Ectodermal cell (in vitro differentiated cells): ENCODE results near the gene ZNF366.

Experiments
- H3K27ac ChIP-seq: 2 replicates; pipeline ENCODE4 v1.7.0; 2013; ENCODE audit warnings: mild to moderate bottlenecking, low read depth, low read length; ENCODE audit not compliant: insufficient read depth, poor library complexity, severe bottlenecking
- H3K27me3 ChIP-seq: 2 replicates; pipeline ENCODE4 v1.7.0; 2013; ENCODE audit warnings: mild to moderate bottlenecking, low read length; ENCODE audit not compliant: insufficient read depth, control insufficient read depth, poor library complexity, severe bottlenecking
- H3K36me3 ChIP-seq: one replicate; pipeline ENCODE4 v1.7.0; 2013; ENCODE audit warnings: low read length; ENCODE audit not compliant: control insufficient read depth, insufficient read depth
- H3K4me1 ChIP-seq: one replicate; pipeline ENCODE4 v1.7.0; 2013; ENCODE audit warnings: low read length; ENCODE audit not compliant: control insufficient read depth, insufficient read depth
- H3K4me3 ChIP-seq: 2 replicates; pipeline ENCODE4 v1.7.0; 2013; ENCODE audit warnings: low read depth, low read length, control low read depth; ENCODE audit not compliant: insufficient read depth
- H3K9me3 ChIP-seq: 2 replicates; pipeline ENCODE4 v1.7.0; 2013; ENCODE audit warnings: mild to moderate bottlenecking, low read length, moderate library complexity; ENCODE audit not compliant: control insufficient read depth
- WGBS, 2 experiments: methylation state at CpG; one replicate each; pipeline ENCODE4 v1.1.7; 2013; ENCODE audit warnings: missing lambda C conversion rate in 2 of 2; 5-methylcytosine and 5-hydroxymethylcytosine counted together

ZNF366 gene

GRCh38 chr5:72447751-72448150, 59.5 kb downstream of the ZNF366 start:
- peaks cover 11% of the 10 kb centered on the region for H3K4me1 ChIP-seq
- no peaks in the 10 kb centered on the region for H3K9me3 ChIP-seq
- no peak overlapping the region for H3K4me3 ChIP-seq
- no peak overlapping the region for H3K27ac ChIP-seq
- H3K27me3 ChIP-seq, result no peaks in the 10 kb centered on the region
- H3K36me3 ChIP-seq, result no peaks in the 10 kb centered on the region
- WGBS, 2 experiments, result 95 to 98% methylated on average over 4 of the region's 4 CpGs

GRCh38 chr5:72445969-72446368, 61.2 kb downstream of the ZNF366 start:
- H3K9me3 ChIP-seq, result no peaks in the 10 kb centered on the region
- H3K27ac ChIP-seq, result no peak overlapping the region
- H3K4me3 ChIP-seq, result no peak overlapping the region
- H3K36me3 ChIP-seq, result no peaks in the 10 kb centered on the region
- H3K27me3 ChIP-seq, result no peaks in the 10 kb centered on the region
- no peaks in the 10 kb centered on the region for H3K4me1 ChIP-seq
- 74 to 88% methylated on average over 2 of the region's 2 CpGs for WGBS, 2 experiments

- no peaks in the 10 kb centered on the region for H3K36me3 ChIP-seq
- no peaks in the 10 kb centered on the region for H3K4me1 ChIP-seq
- no peaks in the 10 kb centered on the region for H3K9me3 ChIP-seq
- WGBS, 2 experiments, result 87 to 88% methylated on average over 14 of the region's 14 CpGs
- no peak overlapping the region for H3K4me3 ChIP-seq
- no peaks in the 10 kb centered on the region for H3K27me3 ChIP-seq
- no peak overlapping the region for H3K27ac ChIP-seq
These were observed 63.3 kb downstream of the ZNF366 start for GRCh38 chr5:72443883-72444282.

GRCh38 chr5:72441862-72442540, 65.2 kb downstream of the ZNF366 start:
- Histone ChIP-seq H3K9me3 (no peaks in the 10 kb centered on the region), H3K36me3 (no peaks in the 10 kb centered on the region), H3K27ac (no peak overlapping the region), H3K27me3 (no peaks in the 10 kb centered on the region), H3K4me3 (no peak overlapping the region), H3K4me1 (no peaks in the 10 kb centered on the region)
- 90 to 93% methylated on average over 3 of the region's 3 CpGs for WGBS, 2 experiments

GRCh38 chr5:72441094-72441723, 66.0 kb downstream of the ZNF366 start:
- Histone ChIP-seq H3K27me3 (no peaks in the 10 kb centered on the region), H3K4me1 (no peaks in the 10 kb centered on the region), H3K4me3 (no peak overlapping the region), H3K36me3 (no peaks in the 10 kb centered on the region), H3K27ac (no peak overlapping the region), H3K9me3 (no peaks in the 10 kb centered on the region)
- WGBS, 2 experiments, result 89 to 94% methylated on average over 4 of the region's 4 CpGs

- Histone ChIP-seq H3K27ac (no peak overlapping the region), H3K4me1 (no peaks in the 10 kb centered on the region), H3K27me3 (no peaks in the 10 kb centered on the region), H3K9me3 (no peaks in the 10 kb centered on the region), H3K4me3 (no peak overlapping the region), H3K36me3 (no peaks in the 10 kb centered on the region)
- WGBS, 2 experiments, result 94% methylated on average over 1 of the region's 1 CpG
These were observed 67.0 kb downstream of the ZNF366 start for GRCh38 chr5:72440207-72440638.

- Histone ChIP-seq H3K27ac (no peak overlapping the region), H3K4me1 (no peaks in the 10 kb centered on the region), H3K4me3 (no peak overlapping the region), H3K27me3 (no peaks in the 10 kb centered on the region), H3K9me3 (no peaks in the 10 kb centered on the region), H3K36me3 (no peaks in the 10 kb centered on the region)
- 92% methylated on average over 4 of the region's 4 CpGs for WGBS, 2 experiments
These were observed 68.0 kb downstream of the ZNF366 start for GRCh38 chr5:72439192-72439591.

- H3K4me3 ChIP-seq, result no peak overlapping the region
- no peaks in the 10 kb centered on the region for H3K9me3 ChIP-seq
- no peak overlapping the region for H3K27ac ChIP-seq
- 88 to 91% methylated on average over 3 of the region's 3 CpGs for WGBS, 2 experiments
- H3K36me3 ChIP-seq, result no peaks in the 10 kb centered on the region
- no peaks in the 10 kb centered on the region for H3K27me3 ChIP-seq
- H3K4me1 ChIP-seq, result no peaks in the 10 kb centered on the region
These were observed 69.1 kb downstream of the ZNF366 start for GRCh38 chr5:72438141-72438540.

GRCh38 chr5:72436796-72437471, 70.3 kb downstream of the ZNF366 start:
- no peak overlapping the region for H3K27ac ChIP-seq
- 100% methylated on average over 2 to 3 of the region's 3 CpGs for WGBS, 2 experiments
- H3K27me3 ChIP-seq, result no peaks in the 10 kb centered on the region
- H3K9me3 ChIP-seq, result no peaks in the 10 kb centered on the region
- no peak overlapping the region for H3K4me3 ChIP-seq
- H3K4me1 ChIP-seq, result no peaks in the 10 kb centered on the region
- no peaks in the 10 kb centered on the region for H3K36me3 ChIP-seq

- Histone ChIP-seq H3K9me3 (no peaks in the 10 kb centered on the region), H3K27ac (no peak overlapping the region), H3K36me3 (no peaks in the 10 kb centered on the region), H3K27me3 (no peaks in the 10 kb centered on the region), H3K4me3 (no peak overlapping the region), H3K4me1 (no peaks in the 10 kb centered on the region)
- WGBS, 2 experiments, result 94 to 95% methylated on average over 3 of the region's 3 CpGs
These were observed 72.3 kb downstream of the ZNF366 start for GRCh38 chr5:72434781-72435437.
